WTC11 (cell line): ENCODE results near the gene FKBP7.

Source experiments
- ATF1 ChIP-seq: sonication (generic); formaldehyde crosslinking; IDR thresholded peaks from 2 replicates; pipeline ENCODE4 v1.8.1; 2023; ENCODE audit warnings: mild to moderate bottlenecking, moderate library complexity, missing genetic modification reagents
- IRF1 ChIP-seq: sonication (generic); formaldehyde crosslinking; IDR thresholded peaks from 2 replicates; pipeline ENCODE4 v1.8.0; 2023; ENCODE audit warnings: missing genetic modification reagents
- NFYB ChIP-seq: sonication (generic); formaldehyde crosslinking; conservative IDR thresholded peaks from 2 replicates; pipeline ENCODE4 v1.8.0; 2022; ENCODE audit warnings: low read depth, missing genetic modification reagents
- NR2C2 ChIP-seq: sonication (generic); formaldehyde crosslinking; IDR thresholded peaks from 2 replicates; pipeline ENCODE4 v1.8.0; 2022; ENCODE audit warnings: mild to moderate bottlenecking, missing genetic modification reagents
- NR3C1 ChIP-seq: sonication (generic); formaldehyde crosslinking; conservative IDR thresholded peaks from 2 replicates; pipeline ENCODE4 v1.8.1; 2023; ENCODE audit warnings: low read depth, mild to moderate bottlenecking, missing genetic modification reagents
- SP1 ChIP-seq: sonication (generic); formaldehyde crosslinking; conservative IDR thresholded peaks from 2 replicates; pipeline ENCODE4 v1.8.1; 2022; ENCODE audit warnings: missing genetic modification reagents
- STAT6 ChIP-seq: sonication (generic); formaldehyde crosslinking; conservative IDR thresholded peaks from 2 replicates; pipeline ENCODE4 v1.8.1; 2023; ENCODE audit warnings: mild to moderate bottlenecking, low read depth, missing genetic modification reagents, moderate library complexity
- TF ChIP-seq, protein P1 (sequence below): fragments of 200-600 bp; IDR thresholded peaks from 2 replicates; pipeline ENCODE4 v1.8.0; 2022; ENCODE audit warnings: antibody characterized with exemption

DNA sequence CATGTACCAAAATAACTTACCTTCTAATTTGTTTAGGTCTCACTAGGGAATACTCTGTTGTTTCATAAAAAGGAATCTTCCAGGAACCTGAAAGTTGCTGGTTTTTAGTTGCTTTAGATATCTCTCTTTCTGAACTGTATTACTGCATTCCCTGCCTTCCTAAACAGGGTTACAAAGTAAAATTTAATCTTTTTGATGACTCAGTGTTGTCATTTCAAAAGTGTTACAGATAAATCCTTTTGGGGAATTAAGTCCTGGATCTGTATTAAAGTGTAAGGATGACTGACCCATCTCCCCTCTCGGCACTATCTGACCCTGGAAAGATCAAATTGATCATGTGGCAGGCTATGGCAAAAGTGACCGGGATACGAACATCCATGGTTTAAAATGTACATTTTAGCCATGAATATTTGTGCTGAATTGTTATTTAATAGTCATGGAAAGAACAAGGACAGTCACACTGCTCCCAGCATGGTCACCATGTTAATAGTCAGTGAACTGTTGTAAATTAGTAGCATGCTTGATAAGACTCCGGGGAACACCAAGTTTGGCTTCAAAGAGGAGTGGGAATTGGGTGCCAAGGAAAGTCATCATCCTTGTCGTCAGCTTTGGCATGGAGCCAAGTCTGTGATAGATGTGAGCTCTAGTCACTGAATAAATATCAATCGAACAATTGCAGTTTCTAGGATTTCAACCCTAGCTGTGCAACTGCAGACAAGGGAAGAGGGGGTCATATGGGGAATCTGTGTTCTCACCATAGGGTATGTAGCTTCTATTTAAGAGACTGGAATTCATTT lies 6.0 kb upstream of the FKBP7 start:
- TF ChIP-seq, protein P1, sequence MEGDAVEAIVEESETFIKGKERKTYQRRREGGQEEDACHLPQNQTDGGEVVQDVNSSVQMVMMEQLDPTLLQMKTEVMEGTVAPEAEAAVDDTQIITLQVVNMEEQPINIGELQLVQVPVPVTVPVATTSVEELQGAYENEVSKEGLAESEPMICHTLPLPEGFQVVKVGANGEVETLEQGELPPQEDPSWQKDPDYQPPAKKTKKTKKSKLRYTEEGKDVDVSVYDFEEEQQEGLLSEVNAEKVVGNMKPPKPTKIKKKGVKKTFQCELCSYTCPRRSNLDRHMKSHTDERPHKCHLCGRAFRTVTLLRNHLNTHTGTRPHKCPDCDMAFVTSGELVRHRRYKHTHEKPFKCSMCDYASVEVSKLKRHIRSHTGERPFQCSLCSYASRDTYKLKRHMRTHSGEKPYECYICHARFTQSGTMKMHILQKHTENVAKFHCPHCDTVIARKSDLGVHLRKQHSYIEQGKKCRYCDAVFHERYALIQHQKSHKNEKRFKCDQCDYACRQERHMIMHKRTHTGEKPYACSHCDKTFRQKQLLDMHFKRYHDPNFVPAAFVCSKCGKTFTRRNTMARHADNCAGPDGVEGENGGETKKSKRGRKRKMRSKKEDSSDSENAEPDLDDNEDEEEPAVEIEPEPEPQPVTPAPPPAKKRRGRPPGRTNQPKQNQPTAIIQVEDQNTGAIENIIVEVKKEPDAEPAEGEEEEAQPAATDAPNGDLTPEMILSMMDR: no peak
- no peak for TF ChIP-seq NR3C1 (CRISPR knock-in tag)
- no peak for TF ChIP-seq STAT6
- no peak for TF ChIP-seq NR2C2
- TF ChIP-seq IRF1 (CRISPR knock-in tag): no peak
- TF ChIP-seq SP1 (CRISPR knock-in tag): no peak
- no peak for TF ChIP-seq ATF1
- no peak for TF ChIP-seq NFYB (CRISPR knock-in tag)
